ENCODE measurements around the gene PDIA2.
"Not testable (repeated sequence)": the region's sequence is repeated elsewhere in the genome, so short reads cannot be mapped to it uniquely, and the experiment has no call there.

The PDIA2 gene, protein sequence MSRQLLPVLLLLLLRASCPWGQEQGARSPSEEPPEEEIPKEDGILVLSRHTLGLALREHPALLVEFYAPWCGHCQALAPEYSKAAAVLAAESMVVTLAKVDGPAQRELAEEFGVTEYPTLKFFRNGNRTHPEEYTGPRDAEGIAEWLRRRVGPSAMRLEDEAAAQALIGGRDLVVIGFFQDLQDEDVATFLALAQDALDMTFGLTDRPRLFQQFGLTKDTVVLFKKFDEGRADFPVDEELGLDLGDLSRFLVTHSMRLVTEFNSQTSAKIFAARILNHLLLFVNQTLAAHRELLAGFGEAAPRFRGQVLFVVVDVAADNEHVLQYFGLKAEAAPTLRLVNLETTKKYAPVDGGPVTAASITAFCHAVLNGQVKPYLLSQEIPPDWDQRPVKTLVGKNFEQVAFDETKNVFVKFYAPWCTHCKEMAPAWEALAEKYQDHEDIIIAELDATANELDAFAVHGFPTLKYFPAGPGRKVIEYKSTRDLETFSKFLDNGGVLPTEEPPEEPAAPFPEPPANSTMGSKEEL

DNA sequence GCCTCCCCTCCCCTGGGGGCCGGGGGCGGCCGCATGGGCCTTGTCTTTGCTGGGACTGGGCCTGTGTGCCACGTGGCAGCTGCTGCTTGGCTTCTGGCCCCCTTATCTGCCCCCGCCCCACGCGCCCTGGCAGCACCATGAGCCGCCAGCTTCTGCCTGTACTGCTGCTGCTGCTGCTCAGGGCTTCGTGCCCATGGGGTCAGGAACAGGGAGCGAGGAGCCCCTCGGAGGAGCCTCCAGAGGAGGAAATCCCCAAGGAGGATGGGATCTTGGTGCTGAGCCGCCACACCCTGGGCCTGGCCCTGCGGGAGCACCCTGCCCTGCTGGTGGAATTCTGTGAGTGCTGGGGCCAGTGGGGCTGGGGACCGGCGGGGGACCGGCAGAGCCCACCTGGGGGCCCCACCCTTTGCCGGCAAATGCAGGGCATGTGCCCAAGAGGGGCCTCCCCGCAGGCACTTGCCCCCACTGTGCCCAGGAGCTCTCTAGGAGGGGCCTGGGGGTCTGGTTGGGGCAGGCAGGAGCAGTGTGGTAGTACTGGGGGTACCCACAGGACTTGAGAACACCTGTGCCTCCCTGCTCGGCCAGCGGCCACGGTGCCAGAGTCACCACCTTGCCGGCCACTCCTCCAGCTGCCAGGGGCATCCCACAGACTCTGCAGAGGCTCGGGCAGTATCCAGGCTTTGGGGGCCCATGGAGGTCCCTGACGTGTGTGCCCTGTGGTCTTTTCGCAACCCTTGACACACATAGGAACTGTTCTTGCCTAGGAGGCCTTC is at the start of gene PDIA2:
TSS of gene PDIA2 (plus strand) at position 132 of the 773 bp plus-strand sequence. CDS start at position 138, 6 bp downstream.
- no peak for DNase-seq

DNA sequence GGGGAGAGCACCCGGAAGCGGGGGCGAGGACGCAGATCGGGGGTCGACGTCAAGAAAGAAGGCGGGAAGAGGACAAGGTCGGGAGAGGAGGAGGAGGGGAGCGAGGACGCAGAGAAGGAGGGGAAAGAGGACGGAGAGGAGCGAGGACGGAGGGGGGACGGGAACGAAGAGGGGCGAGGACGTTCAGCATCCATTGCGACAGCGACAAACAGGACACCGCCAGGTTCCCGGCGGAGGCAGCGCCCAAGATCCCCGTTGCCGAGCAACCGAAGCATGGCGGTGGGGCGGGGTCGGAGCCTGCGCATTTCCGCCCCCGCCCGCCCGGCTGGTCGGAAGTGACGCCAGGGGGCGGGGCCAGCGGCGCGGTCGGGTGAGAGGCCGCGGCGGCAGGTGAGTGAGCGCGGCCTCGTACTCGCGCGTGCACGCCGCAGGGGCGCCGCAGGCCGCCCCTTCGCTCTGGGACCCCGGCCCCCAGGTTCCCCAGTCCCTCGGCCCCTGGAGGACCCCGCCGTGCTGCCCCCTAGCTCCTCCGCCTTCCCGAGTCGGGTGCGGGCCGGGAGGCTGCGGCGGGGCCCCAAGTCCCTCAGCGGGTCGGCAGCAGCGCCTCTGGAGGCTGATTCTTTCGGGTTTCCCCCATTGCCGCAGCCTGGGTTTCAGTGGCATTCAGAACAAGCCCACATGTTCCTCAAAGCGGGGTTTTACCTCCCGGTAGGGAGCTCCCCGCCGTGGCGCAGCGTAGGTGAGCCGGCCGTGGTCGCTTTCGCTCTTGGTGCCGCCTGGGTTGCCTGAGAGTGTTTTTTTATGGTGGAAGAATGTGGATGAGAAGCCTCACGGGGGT is 48.3 kb upstream of the PDIA2 start, which contains the start of gene FAM234A:
TSS of gene FAM234A (plus strand) at position 354 of the 838 bp plus-strand sequence. CDS start 19,593 bp downstream, outside the sequence.
- DNase-seq: peak; percentile 94 to 96

DNA sequence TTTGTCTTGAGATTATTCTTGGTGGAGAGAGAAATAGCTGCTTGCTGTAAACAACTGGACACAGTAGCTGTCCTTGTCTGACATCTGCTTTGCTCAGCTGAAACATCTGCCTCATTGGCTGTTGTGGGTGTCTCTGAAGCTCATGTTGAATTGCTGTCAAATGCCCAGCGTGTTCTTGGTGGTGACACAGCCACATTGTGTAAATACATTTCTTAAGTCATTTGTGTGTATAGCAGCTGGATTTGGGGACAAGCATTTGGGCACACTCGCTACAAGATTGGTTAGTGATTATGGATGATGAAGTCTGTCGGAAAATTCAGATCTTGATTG is 43.1 kb upstream of the PDIA2 start:
- no peak for DNase-seq

DNA sequence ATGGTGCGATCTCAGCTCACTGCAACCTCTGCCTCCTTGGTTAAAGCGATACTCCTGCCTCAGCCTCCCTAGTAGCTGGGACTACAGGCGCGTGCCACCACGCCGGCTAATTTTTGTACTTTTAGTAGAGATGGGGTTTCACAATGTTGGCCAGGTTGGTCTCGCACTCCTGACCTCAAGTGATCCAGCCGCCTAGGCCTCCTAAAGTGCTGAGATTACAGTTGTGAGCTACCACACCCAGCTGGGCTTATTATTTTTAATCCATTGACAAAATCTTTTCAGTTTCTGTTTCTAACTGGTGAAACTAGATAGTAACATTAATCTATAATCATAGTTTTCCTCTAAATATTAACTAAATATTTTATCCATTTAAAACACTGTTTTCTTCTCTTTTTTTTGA is 42.4 kb upstream of the PDIA2 start:
- no peak for DNase-seq

DNA sequence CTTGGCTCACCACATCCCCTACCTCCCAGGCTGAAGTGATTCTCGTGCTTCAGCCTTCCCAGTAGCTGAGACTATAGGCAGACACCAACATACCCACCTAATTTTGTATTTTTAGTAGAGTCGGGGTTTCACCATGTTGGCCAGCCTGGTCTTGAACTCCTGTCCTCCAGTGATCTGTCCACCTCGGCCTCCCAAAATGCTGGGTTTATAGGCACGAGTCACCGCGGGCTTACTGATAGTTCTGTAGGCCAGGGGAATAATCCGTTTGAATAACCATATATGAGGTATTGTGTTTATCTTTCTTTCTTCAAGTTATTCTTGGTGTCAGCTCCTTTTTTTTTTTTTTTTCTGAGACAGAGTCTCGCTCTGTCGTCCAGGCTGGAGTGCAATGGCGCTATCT is 40.7 kb upstream of the PDIA2 start:
- no peak for DNase-seq

DNA sequence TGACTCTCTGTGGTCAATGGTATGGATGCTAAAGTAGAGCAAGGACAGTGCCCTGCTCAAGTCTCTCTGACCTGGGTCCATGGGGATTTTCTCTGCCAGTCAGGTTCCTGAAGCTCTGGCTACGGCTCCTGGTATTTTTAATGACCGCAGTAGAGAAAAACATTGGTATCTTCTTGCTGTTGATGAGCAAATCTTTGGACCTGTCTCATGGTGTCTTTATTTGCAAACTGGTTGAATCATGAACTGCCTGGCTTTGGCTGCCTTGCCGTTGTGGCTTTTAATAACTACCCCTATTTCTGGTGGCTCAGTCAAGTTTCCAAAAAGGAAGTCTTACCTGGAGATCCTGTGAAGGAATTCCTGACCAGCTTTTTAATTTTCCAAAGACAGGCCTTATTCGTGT is 39.6 kb upstream of the PDIA2 start:
- DNase-seq: no peak

DNA sequence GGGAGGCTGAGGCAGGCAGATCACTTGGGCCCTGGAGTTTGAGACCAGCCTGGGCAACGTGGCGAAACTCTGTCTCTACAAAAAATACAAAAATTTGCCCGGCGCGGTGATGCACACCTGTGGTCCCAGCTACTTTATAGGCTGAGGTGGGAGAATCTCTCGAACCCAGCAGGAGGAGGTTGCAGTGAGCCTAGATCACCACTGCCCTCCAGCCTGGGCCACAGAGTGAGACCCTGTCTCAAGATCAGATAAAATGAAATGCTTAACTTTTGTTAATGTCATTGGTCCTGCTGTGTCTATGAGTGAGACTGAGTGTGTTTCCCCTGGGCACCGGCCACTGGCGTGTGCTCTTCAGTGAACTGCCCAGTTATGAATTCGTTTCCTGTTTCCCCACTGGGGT is 37.9 kb upstream of the PDIA2 start:
- DNase-seq: no peak

DNA sequence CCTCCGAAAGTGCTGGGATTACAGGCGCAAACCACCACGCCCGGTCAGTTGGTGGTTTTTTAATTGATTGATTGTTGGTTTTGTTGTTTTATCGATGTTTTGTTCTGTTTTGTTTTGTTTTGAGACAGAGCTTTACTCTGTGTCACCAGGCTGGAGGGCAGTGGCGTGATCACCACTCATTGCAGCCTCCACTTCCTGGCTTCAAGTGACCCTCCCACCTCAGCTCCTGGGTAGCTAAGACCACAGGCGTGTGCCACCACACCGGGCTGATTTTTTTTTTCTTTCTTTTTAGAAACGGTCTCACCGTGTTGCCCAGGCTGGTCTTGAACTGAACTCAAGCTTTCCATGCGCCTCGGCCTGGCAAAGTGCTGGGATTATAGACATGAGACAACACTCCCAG is 35.9 kb upstream of the PDIA2 start:
- DNase-seq: no peak

DNA sequence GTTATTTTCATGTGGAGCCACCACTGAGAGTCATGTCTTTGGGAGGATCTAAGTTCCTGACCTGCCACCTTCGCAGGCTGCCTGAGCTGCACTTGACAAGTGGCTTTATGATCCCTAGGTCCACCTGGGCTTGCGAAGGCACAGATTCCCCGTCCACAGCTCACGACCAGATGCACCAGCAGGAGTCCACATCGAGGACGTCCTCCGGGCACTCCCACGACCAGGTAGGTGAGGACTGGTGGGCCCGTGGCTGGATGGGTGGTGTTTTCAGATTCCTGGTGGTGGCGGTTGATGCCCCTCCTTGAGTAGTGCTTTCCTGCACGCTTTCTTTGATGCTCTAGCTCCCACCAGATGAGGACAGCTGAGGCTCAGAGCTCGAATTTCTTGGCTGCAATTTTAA is 33.5 kb upstream of the PDIA2 start:
- DNase-seq: no peak

DNA sequence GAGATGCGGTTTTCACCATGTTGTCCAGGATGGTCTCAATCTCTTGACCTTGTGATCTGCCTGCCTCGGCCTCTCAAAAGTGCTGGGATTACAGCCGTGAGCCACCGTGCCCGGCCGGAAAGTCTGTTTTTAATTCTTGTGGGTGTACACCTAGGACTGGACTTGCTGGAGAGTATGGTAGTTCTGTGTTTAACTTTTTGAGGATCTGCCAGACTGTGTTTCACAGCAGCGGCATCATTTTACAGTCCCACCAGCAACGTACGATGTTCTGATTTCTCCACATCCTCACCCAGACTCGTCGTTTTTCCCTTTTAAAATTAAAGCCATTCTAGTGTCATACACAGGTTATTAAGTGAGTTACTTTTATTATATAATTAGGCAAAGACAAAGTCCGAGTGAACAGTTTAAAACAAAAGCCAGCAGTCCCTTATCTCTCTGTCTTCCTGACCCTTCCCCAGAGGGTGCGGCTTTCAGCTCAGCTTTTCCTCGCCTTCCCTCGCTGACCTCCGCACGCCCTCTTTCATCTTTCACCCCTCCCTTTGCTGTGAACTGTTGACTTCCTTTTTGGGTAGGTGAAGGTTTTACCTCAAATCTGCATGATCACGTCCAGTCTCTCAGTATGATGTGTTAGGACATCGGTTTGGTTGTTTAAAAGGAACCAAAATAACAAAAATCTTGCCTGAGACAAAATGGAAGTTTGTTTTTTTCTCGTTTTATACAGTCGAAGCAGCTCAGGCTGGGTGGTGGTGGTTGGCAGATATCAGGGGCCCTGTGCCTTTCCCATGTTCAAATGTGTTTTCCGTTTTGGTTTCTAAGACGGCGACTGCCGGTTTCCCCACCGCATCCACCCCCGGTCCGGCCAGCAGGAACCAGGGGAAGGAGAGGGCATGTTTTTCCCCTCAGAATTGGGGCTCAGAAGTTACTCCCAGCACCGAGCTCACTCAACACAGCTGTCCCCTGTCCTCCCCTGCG is 30.3 kb upstream of the PDIA2 start:
- peak; percentile 38 to 52 for DNase-seq

DNA sequence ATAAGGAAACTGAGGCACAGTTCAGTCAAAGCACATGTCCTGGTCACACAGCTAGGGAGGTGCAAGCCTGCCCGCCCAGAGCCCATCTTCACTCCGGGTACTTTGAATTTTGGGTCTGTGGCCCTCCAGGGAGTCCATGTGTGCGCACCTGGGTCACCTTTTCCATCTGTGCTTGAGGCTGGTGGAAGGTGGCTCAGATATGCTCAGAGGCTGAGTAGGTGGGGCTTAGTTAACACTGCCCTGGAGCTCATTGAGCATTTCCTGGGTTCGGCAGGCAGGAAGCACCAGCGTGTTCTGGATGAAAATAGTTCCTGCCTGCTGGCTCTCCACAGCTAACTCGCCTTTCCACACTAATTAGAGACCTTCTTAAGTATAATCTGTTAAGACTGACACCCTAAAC is 29.1 kb upstream of the PDIA2 start:
- peak in 1 of 2 experiments; percentile 20 for DNase-seq

DNA sequence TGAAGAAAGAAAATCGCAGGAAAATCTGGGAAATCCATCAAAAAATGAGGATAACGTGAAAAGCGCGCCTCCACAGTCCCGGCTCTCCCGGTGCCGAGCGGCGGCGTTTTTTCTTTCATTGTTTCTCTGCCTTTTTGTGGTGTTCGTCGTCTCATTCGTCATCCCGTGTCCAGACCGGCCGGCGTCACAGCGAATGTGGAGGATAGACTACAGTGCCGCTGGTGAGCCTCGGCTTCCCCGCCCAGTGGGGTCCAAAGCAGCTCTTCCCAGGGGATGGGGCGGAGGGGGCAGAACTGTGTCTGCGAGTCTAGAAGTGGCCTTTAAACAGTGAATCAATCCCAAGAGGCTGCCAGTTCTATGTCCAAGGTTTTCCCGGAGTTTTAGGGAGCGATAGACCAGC is 28.5 kb upstream of the PDIA2 start:
- no peak for DNase-seq

DNA sequence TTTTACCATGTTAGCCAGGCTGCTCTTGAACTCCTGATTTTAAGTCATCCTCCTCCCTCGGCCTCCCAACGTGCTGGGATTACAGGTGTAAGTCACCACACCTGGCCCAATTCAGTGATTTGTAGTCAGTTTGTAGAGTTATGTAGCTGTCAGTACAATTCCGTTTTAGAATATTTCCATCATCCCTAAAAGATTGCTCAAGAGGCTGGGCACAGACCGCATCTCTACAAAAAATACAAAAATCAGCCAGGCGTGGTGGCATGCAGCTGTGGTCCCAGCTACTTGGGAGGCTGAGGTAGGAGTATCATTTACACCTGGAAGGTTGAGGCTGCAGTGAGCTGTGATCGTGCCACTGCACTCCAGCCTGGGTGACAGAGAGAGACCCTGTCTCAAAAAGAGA is 27.8 kb upstream of the PDIA2 start:
- no peak for DNase-seq

DNA sequence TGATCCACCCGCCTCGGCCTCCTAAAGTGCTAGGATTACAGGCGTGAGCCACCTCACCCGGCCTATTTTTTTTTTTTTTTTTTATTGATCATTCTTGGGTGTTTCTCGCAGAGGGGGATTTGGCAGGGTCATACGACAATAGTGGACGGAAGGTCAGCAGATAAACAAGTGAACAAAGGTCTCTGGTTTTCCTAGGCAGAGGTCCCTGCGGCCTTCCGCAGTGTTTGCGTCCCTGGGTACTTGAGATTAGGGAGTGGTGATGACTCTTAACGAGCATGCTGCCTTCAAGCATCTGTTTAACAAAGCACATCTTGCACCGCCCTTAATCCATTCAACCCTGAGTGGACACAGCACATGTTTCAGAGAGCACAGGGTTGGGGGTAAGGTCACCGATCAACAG is 24.9 kb upstream of the PDIA2 start:
- not testable (repeated sequence) for DNase-seq

DNA sequence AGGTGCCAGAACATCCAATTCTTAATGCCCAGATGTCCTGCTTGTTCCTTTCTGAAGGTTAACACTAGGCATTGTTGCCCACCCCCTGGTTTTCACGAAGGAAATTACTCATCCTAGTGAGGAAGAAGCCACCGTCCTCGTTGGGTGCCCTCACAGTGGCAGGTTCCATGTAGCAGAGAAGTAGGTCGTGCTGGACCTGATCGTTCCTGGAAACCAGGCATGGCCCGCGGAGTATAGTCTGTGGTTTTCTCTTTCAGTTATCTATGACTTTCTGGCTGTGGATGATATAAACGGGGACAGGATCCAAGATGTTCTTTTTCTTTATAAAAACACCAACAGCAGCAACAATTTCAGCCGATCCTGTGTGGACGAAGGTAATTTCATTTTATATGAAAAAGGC is 23.7 kb upstream of the PDIA2 start:
- DNase-seq: no peak

DNA sequence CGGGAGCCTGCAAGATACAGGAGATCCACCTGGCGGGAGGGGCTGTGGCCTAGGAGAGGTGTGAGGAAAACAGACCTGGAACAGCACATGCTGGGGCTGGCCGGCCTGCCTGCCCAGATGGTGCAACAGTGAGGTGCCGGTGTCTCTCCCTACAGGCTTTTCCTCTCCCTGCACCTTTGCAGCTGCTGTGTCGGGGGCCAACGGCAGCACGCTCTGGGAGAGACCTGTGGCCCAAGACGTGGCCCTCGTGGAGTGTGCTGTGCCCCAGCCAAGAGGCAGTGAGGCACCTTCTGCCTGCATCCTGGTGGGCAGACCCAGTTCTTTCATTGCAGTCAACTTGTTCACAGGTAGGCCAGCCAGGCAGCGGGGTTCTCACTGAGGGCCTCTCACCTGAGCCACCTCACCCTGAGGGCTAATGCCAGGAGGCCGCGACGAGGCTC is 23.1 kb upstream of the PDIA2 start:
- no peak for DNase-seq

DNA sequence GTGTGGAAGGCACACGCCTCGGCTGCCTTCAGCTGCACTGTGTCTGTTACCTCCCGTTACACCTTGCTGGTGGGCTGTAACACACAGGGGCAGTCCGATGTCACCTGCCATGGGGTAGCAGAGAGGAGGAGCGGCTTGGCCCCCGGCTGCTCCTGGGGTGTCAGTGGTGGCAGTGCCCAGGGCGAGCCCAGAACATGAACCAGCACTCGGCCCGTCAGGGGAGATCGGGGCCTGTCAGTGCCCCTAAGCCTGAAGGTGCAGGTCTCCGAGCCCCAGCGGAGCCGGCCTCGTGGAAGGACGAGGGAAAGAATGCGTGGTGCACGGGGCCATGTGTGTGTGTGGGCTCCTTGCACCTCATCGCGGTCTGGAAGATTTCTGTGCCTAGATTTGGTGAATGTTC is 22.6 kb upstream of the PDIA2 start:
- DNase-seq: no peak

DNA sequence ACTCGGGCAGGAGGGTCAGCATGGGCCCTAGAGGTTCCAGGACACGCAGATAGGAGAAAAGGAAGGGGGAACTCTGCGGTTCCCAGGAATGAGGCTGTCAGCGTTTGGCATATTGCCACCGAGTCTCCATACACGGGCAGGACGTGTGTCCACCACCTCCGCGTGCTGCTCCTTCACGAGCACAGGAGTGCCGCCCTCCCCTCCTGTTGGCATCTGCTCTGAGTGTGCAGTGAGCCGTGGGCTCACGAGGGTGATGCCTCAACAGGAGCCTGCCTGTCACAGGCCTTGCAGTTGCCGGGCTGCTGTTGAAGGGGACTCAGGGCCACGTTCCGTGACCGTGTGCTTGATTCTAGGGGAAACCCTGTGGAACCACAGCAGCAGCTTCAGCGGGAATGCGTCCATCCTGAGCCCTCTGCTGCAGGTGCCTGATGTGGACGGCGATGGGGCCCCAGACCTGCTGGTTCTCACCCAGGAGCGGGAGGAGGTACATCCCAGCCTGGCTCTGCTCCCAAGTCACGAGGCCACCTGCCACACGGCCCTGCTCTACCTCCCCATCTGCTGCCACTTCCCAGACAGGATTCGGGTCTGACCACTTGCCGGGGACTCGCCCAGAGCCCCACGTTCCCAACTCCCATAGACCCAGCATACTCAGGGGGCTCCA is 21.8 kb upstream of the PDIA2 start:
- DNase-seq: no peak

DNA sequence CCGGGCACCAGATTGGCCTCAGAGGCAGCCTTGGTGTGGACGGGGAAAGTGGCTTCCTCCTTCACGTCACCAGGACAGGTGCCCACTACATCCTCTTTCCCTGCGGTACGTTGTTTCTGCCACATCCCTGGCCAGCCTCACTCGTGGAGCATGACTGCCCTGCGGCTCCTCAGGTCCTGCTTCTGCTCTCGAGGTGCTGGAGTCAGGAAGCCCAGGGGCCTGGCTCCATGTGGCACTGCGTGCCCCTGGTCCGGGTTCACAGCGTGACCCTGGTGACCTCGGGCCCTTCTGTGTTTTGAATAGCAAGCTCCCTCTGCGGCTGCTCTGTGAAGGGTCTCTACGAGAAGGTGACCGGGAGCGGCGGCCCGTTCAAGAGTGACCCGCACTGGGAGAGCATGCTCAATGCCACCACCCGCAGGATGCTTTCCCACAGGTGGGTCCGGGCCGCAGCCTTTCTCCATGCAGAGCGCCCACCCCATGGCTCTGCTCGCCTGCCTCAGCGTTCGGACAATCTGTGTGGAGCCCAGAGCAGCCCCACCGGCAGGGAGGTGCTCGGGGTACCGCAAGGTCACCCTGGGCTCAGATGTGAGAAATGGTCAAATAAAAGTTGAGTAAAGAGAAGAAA is 20.7 kb upstream of the PDIA2 start:
- DNase-seq: no peak

DNA sequence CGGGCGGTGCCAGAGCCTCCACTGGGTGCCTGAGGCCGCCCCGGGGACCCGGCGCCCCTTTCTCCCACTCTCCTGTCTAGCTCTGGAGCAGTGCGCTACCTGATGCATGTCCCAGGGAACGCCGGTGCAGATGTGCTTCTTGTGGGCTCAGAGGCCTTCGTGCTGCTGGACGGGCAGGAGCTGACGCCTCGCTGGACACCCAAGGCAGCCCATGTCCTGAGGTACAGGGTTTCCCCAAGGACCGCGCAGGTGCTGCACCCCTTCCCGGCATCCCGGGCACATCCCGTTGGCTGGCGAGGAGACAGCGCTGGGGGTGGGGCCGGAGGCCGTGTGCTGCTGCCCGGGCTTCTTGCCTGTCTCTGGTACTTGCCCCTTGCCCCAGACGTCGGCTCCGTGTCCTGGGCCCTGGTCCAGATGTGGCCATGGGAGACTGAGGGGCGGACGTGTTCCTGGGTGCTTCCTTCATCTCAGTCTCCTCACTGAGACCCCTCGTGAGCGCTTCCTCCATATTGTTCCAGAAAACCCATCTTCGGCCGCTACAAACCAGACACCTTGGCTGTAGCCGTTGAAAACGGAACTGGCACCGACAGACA is 19.7 kb upstream of the PDIA2 start:
- DNase-seq: no peak

Data from activated CD4-positive, alpha-beta T cell treated with anti-CD3 and anti-CD28 coated beads, Interleukin-2, amount 50 U/mL, for 48 hours (primary cell).